Nephron progenitor cell (in vitro differentiated cells): ENCODE measurements around the gene ELANE.

Experiments
- DNase-seq: peaks from one replicate; pipeline ENCODE4 v3.0.0; 2021
- H3K27ac Mint-ChIP-seq: 2 replicates; pipeline ENCODE4 v1.8.0; 2021; ENCODE audit warnings: mild to moderate bottlenecking, moderate library complexity, mixed read lengths
- H3K27me3 Mint-ChIP-seq: 2 replicates; pipeline ENCODE4 v1.8.0; 2021; ENCODE audit warnings: mild to moderate bottlenecking, low read depth, mixed read lengths; ENCODE audit not compliant: poor library complexity
- H3K36me3 Mint-ChIP-seq: 2 replicates; pipeline ENCODE4 v1.8.0; 2021; ENCODE audit warnings: low read depth, mixed read lengths
- H3K4me1 Mint-ChIP-seq: 2 replicates; pipeline ENCODE4 v1.8.0; 2021; ENCODE audit warnings: mixed read lengths
- H3K4me3 Mint-ChIP-seq: 2 replicates; pipeline ENCODE4 v1.8.0; 2021; ENCODE audit warnings: mild to moderate bottlenecking, moderate library complexity, mixed read lengths
- H3K9me3 Mint-ChIP-seq: 2 replicates; pipeline ENCODE4 v1.8.0; 2021; ENCODE audit warnings: mild to moderate bottlenecking, moderate library complexity, mixed read lengths
- CTCF ChIP-seq: fragments of 200-600 bp; sonication (generic); IDR thresholded peaks from 2 replicates; pipeline ENCODE4 v1.5.0; 2021; ENCODE audit warnings: antibody characterized with exemption

The ELANE gene

DNA sequence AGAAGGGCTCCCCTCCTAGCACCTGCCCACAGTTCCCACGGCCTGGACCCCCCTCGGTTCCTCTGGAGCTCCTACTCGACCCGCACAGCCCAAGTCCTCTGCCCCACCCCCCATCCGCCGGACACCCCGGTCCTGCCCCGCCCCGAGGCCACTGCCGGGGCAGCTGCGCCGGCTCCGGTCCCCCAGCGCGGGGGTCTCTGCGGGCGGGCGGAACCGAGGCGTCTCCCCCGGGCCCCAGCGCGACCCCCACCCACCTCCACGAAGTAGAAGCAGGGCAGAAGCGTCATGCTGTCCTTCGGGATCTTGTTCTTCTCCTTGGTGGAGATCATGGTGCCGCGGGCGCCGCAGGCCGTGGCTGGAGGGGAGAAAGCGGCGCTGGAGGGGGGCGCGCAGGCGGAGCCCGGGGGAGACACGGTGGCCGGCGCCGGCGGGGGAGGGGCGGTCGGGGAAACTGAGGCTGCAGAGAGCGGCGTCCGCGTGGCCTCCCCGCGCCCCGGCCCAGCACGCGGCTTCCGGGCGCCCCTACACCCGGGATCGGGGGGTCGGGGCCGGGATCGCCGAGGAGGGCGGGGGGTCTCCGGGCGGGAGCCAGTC, 30.8 kb upstream of the ELANE start:
- Mint-ChIP-seq H3K4me3 (peak overlapping the region; percentile 80), H3K27me3 (peaks cover 11% of the 10 kb centered on the region), H3K4me1 (peaks cover 27% of the 10 kb centered on the region), H3K9me3 (no peaks in the 10 kb centered on the region), H3K27ac (no peak overlapping the region), H3K36me3 (peaks cover 16% of the 10 kb centered on the region)
- peak; percentile 67 for DNase-seq
- no peak for TF ChIP-seq CTCF

GRCh38 chr19:821825-822503, 30.1 kb upstream of the ELANE start, which contains the start of gene PLPPR3:
Gene PLPPR3, minus strand, starts transcription at chr19:821955. Its CDS starts 396 bp downstream, at chr19:821559.
- Mint-ChIP-seq H3K27ac (no peak within 1 kb of the TSS), H3K9me3 (no peaks in the 10 kb centered on the region), H3K4me3 (peak within 1 kb of the TSS; percentile 80), H3K27me3 (peaks cover 11% of the 10 kb centered on the region), H3K4me1 (peaks cover 23% of the 10 kb centered on the region), H3K36me3 (peaks cover 10% of the 10 kb centered on the region)
- TF ChIP-seq CTCF, result no peak
- peak; percentile 72 for DNase-seq

GRCh38 chr19:823565-824121, 28.5 kb upstream of the ELANE start:
- DNase-seq, result peak; percentile 49
- peak overlapping the region; percentile 66 for H3K4me3 Mint-ChIP-seq

DNA sequence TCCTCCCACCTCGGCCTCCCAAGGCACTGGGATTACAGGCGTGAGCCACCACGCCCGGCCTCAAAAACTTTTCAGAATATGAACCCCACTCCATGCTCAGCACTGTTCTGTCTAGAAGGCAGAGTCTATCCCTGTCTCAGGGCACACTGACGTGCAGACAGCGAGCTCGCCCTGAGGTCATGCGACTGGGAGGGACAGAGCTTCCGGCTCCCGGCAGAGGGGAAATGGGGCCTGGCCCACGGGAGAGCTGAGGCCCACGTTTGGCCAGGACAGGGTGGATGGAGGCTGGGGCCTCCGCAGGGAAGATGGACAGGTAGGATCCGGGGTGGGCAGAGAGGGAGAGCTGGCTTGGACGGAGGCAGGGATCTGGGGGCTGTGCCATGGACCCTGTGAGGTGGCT, 27.2 kb upstream of the ELANE start:
- H3K9me3 Mint-ChIP-seq, result no peaks in the 10 kb centered on the region
- TF ChIP-seq CTCF, result no peak
- no peak for DNase-seq
- H3K4me3 Mint-ChIP-seq, result no peak overlapping the region
- H3K27me3 Mint-ChIP-seq, result peaks cover 11% of the 10 kb centered on the region
- no peak overlapping the region for H3K27ac Mint-ChIP-seq
- H3K4me1 Mint-ChIP-seq, result peaks cover 17% of the 10 kb centered on the region
- H3K36me3 Mint-ChIP-seq, result no peaks in the 10 kb centered on the region

More at GRCh38 chr19:823565-824121, 28.5 kb upstream of the ELANE start:
- Mint-ChIP-seq H3K9me3 (no peaks in the 10 kb centered on the region), H3K36me3 (no peaks in the 10 kb centered on the region), H3K27ac (peak overlapping the region; percentile 66), H3K4me1 (peaks cover 23% of the 10 kb centered on the region), H3K27me3 (peaks cover 11% of the 10 kb centered on the region)
- no peak for TF ChIP-seq CTCF

GRCh38 chr19:825897-826644, 26.0 kb upstream of the ELANE start:
- Mint-ChIP-seq H3K27ac (no peak overlapping the region), H3K9me3 (no peaks in the 10 kb centered on the region), H3K36me3 (no peaks in the 10 kb centered on the region), H3K27me3 (peaks cover 6% of the 10 kb centered on the region), H3K4me1 (peaks cover 15% of the 10 kb centered on the region), H3K4me3 (no peak overlapping the region)
- no peak for TF ChIP-seq CTCF
- no peak for DNase-seq
